Stimulated activated CD4-positive, alpha-beta T cell treated with anti-CD3 and anti-CD28 coated beads, Interleukin-1b, Interleukin-23, amount 100 ng/mL, for 4 hours (primary cell): ENCODE data around the gene TMEM164.
A peak's percentile ranks its signal among the peaks of the same experiment; 100 is the strongest.

Source experiments
- DNase-seq, 2 donors: peaks; one replicate each; pipeline ENCODE4 v3.0.0-alpha.2; 2020; ENCODE audit warnings: low read depth in 2 of 2

The TMEM164 gene

GRCh38 chrX:110167952-110168451 is 165.1 kb downstream of the TMEM164 start:
- peak; percentile 28 to 45 for DNase-seq

DNA sequence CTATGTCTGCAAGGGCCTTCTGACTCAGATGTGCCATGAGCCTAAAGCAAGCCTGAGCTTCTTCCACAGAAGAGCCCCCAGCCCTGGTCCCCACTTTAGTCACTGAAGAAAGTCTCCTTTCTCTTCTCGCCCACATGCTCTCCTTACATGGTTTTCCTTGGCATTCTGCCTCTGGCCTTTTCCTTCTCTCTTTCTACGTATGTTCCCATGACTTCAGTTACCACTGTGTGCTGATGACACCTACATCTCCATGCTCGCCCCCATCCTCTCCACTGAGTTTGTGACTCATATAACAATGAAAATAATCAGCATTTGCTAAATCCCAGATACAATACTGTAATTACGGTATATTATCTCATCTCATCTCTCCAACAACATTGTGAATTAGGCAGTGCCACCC is 165.7 kb downstream of the TMEM164 start:
- DNase-seq, result no peak

- no peak for DNase-seq
Measured at GRCh38 chrX:110170029-110170428, 167.1 kb downstream of the TMEM164 start.

DNA sequence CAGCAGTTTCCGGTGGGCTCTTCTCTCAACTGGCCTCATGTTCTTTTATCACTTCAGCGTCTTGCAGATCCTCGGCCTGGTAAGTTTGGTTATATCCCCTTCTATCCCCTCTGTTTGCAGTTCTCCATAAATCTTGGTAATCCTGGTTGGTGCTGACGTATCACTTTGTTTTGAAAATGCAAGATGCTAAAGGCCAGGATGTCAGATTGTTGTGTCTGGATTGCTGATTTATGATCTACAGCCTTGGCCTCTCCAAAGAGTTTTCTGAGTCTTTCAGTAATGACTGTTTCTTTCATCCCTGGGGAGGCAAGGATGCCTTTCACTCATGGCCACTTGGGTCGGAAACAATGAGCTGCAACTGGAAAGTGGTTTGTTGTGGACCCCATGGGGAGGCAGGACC is 168.5 kb downstream of the TMEM164 start:
- no peak for DNase-seq

DNA sequence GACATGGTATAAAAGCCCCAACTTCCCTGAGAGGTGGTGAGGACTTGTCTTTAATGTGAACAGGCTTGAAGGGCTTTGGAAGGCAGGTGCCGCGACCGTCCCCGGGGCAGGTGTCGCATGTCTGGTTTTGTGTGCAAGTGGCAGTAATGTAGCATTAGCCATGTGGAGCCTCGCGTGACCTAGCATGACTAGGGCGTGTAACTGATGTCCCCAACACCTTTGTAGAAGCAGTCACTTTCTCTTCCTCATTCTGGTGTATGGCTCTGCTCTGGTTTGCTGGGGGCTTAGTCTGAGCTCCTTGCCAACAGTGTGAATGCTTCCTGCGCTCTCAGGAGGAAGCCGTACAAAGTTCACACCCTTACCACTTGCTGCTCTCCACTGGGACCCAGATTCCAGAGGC is 169.3 kb downstream of the TMEM164 start:
- no peak for DNase-seq

DNA sequence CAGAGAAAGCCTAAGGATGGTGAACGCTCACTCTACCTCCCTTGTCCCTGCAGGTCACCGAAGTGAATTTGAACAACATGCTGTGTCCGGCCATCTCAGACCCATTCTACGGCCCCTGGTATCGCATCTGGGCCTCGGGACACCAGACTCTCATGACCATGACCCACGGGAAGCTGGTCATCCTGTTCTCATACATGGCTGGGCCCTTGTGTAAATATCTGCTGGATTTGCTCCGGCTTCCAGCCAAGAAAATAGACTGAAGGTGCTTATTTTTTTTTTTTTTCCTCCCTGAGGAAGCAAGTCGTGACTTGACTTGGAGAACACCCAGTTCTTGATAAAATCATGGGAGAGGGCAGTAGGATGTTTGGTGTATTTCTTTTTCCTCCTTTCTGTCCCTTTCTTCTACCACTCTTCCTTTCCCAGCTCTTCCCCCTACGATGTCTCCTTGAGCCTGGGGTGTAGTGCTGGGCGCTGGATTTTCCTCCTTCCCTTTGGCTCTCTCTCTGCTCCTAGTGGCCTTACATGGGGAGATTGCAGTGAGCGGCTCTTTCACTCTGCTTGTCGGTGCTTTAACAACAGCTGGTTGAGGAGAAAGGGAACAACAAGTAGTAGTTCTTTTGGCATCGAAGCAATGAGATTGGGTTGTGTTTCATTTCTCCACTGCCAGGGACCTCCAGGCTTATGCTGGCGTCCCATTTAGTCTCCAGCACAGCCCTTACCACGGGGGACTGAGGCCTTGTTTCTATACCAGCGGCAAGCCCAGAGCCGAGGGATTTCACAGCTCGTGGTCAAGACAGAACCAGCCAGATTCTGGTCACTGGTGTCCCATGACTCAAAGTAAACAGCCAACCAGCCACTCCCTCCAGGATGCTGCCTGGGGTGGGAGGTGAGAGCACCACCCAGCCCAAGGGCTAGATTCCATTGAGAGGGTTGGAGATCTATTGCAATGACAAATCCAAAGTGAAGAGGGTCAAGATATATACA is 170.6 kb downstream of the TMEM164 start:
- no peak for DNase-seq

DNA sequence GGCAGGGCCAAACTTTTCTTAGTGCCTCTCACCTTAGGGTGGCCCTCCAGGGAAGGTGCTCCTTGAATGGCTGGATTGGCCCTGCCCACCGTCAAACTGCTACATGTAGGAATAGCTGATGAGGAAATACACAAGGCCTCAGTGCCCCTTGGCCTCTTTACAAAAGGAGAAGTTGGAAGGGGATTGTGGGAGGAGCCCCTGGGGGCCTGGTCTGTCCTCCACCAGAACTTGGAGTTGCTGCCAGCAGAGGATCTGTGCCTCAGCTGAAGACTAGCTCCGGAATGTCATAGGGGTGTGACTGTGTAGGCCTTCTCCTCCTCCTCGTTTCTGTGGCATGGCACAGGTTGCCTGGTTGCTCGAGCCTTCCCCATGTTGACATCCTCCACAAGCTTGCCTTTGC is 172.2 kb downstream of the TMEM164 start:
- DNase-seq, result no peak

DNA sequence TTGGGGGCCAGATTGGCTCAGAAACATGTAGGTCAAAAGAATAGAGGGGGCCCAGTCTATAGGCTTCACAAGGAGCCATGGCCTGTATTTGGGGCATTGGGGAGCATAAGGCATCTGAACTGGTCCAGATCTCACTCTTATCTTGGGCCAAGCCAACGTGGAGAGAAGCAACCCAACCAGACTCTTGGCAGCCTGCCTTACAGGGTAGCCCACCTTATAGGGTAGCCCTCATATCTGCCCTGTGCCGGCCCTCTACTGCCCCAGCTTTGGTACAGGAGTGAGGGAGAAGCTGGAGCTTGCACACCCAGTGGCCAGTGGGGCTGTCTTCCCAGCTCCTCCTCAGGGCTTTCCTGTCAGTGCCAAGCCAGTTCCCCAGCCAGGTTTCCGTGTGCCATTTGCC is 172.8 kb downstream of the TMEM164 start:
- DNase-seq, result no peak

DNA sequence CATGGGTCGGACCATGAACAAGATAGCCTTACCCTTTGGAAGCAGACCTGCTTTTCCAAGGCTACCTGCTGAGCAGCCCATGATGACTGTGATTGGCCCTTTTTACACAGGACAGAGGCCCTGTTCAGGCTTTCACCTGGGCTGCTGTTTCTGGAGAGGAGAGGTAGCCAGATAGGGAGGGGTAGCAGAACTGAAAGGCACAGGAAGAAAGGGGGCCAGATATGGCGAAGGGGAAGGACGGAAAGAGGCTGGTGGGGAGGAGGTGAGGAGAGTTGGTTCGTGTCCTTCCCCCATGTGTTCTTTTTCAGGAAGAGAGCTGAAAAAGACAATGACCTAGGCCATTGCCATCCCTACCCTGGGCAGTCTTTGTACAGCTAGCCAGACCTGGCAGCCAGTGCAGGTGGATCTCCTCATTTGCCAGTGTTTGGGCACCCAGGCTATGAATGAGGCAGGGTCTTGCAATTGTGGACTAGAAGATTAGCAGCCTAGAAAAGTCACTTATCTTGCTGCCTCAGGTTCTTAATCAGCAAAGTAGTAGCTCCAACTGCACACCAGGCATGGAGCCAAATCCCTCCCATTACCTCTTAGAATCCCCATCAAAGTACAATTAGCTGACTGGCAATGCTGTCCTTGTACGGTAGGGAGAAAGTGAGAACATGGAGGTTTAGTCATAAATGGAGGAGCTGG is 175.4 kb downstream of the TMEM164 start:
- DNase-seq, result no peak

- DNase-seq, result no peak
Measured at GRCh38 chrX:110180176-110180927, 177.4 kb downstream of the TMEM164 start.

DNA sequence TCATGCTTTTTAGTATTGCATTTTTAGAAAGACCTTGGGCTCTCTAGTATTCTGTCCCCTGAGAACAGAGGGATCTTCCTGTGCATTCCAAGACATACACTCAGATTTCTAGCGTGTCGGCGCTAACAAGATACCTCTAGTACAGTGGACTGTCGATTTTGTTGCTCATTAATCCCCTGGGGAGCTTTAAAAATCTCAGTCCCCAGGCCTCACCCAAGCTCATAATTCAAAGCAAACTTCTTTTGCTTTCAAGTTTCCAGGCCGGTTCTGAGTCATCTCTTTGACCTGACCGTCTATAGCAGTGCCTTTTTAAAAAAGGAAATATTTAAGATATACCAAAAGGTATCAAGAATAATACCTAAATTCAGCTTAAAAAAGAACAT is 178.0 kb downstream of the TMEM164 start:
- no peak for DNase-seq

DNA sequence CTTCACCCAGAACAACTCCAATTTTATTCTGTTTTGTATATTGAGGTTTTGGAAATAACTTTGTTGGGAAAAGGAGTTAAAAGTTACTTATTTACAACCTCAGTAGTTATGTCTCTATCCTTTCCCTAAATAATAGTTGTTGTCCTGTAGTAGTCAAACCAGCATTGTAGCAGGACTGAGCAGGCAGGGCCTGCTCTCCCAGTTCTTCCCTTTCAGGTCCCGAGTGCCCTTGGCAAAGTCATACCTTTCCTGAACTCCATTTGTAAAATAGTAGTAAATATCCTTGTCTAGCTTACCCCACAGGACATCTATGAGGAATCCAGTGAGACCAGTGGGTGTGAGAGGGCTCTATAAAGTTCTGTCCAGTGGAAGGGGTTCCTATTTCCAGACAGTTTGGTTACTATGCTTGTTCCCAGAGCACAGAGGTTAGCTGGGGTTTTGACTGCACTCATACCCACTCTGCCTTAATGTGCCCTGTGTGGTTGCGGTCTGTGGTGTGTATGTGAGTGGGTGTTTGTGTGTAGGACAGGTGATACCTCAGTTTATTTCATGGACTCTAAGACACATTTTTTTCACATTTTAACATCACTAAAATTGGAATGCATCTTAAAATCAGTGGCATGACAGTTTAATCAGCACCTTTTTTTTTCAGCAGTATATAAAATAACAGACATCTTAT is 178.7 kb downstream of the TMEM164 start:
- no peak for DNase-seq

DNA sequence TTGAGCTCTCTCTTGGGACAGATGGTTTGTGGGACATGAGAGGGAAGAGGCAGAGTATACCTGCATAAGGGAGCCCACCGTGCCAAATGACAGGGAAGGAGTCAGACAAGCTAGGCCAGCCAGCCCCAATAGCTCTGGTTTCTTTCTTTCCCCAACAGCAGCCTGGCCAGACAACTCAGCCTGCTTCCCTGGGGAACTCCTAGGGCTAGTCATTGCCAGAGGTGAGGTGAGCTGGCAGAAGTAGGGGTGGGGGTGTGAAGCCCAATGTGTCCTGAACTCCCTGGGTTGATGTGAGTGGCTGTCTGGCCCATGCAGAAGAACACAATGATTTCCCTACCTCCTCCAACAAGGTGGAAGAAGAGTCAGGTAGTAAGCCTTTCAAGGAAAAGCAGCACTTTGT is 179.4 kb downstream of the TMEM164 start:
- no peak for DNase-seq

DNA sequence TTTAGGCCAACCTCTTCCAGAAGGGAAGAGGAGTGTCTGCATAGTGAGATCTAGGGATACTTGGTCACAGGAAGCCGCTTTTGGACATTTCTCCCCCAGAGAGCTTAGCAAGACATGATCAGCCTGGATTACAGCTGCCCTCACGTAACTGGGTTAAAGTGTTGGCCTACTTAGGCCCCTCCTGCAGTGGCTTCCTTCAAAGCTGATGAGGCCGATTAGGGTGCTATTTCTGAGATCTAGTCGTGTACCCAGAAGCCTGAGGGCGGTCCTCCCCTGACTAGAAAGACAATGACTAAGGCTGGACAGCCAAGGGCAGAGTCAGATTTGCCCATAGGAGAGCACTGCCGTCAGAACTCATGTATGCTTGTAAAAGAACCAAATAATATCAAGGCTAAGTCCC is 180.0 kb downstream of the TMEM164 start:
- DNase-seq, result no peak

- no peak for DNase-seq
Measured at GRCh38 chrX:110183314-110183713, 180.4 kb downstream of the TMEM164 start.

- no peak for DNase-seq
Measured at GRCh38 chrX:110188701-110189558, 186.0 kb downstream of the TMEM164 start.

GRCh38 chrX:110192516-110192915 is 189.6 kb downstream of the TMEM164 start:
- DNase-seq, result no peak

DNA sequence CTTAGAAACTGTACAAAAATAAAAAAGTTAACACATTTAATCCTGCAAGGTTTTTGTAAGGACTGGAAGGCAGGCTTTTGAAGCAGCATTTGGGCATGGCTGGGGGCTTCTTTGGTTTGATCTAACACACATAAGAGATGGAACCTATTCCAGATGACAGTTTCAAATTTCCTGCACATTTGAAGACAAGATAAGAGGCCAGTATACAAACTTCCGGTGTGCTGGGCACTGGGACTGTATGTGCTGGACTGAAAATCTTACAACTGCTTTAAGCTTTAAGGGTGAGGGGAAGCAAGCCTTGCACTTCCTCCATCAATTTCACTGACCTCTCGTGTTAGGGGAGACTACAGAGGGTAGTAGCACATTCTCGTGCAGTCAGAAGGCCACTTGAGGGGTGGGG is 192.1 kb downstream of the TMEM164 start:
- DNase-seq, result no peak

GRCh38 chrX:110201799-110202198 is 198.9 kb downstream of the TMEM164 start:
- no peak for DNase-seq

GRCh38 chrX:110204986-110205385 is 202.1 kb downstream of the TMEM164 start:
- no peak for DNase-seq

DNA sequence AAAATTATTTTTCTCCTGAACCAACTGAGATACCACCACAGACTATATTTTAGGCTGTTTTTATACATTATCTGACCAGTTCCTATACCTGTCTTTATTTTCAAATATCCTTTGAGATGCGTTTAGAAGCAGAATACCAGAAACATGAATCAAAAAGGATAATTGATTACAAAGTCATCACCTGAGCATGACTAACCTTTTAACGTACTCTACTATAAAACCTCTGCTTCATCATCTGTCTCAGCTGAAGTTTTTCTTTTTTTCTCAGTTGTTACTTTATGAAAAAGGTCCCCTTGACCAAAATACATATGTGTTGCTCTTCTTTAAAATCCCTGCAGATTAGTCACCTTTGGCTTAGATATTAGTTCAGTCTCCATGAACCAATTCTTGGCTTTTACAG is 205.2 kb downstream of the TMEM164 start:
- no peak for DNase-seq
